ENCODE data around the gene ADIPOR2.

Gene ADIPOR2

GRCh38 chr12:1830401-1830845, 139.6 kb downstream of the ADIPOR2 start:
- no peak for DNase-seq (ENCODE audit: low read depth)
- no peak overlapping the region for H3K4me3 ChIP-seq (replicated peaks; ENCODE audit: low read depth, low read length)
- no peak for TF ChIP-seq CTCF (IDR thresholded peaks at IDR 0.05; ENCODE audit: low read length, missing control alignments)

- no peak overlapping the region for H3K4me3 ChIP-seq (replicated peaks; ENCODE audit: low read depth, low read length)
- DNase-seq (ENCODE audit: low read depth): peak; percentile 72
- no peak for TF ChIP-seq CTCF (IDR thresholded peaks at IDR 0.05; ENCODE audit: low read length, missing control alignments)
These were observed 140.4 kb downstream of the ADIPOR2 start for GRCh38 chr12:1830981-1831963.

- DNase-seq (ENCODE audit: low read depth): no peak
- no peak for TF ChIP-seq CTCF (IDR thresholded peaks at IDR 0.05; ENCODE audit: low read length, missing control alignments)
These were observed 142.1 kb downstream of the ADIPOR2 start for GRCh38 chr12:1832801-1833595.

GRCh38 chr12:1833596-1834028, 142.7 kb downstream of the ADIPOR2 start:
- no peak overlapping the region for H3K4me3 ChIP-seq (replicated peaks; ENCODE audit: low read depth, low read length)
- no peak for DNase-seq (ENCODE audit: low read depth)
- TF ChIP-seq CTCF (IDR thresholded peaks at IDR 0.05; ENCODE audit: low read length, missing control alignments): no peak

More at GRCh38 chr12:1832801-1833595, 142.1 kb downstream of the ADIPOR2 start:
- no peak overlapping the region for H3K4me3 ChIP-seq (replicated peaks; ENCODE audit: low read depth, low read length)

- DNase-seq (ENCODE audit: low read depth): no peak
- TF ChIP-seq CTCF (IDR thresholded peaks at IDR 0.05; ENCODE audit: low read length, missing control alignments): no peak
- no peak overlapping the region for H3K4me3 ChIP-seq (replicated peaks; ENCODE audit: low read depth, low read length)
These were observed 143.5 kb downstream of the ADIPOR2 start for GRCh38 chr12:1834186-1834925.
